Activated T-cell treated with anti-CD3 and anti-CD28 coated beads, Interleukin-2, amount 50 U/mL, for 72 hours (primary cell): ENCODE data around the gene RBM43. TPM values are rescaled to one million over a fixed set of nuclear protein-coding genes. Genes with fewer than 3 reads are reported as not detected.

ENCODE experiments used
- ATAC-seq, 2 donors: fragments of 150-1000 bp; cut with Tn5 transposase; replicated peaks in 1 of 2; 2 replicates each; pipeline ENCODE4 v1.10.0; 2021; ENCODE audit warnings: moderate library complexity in 2 of 2, mild to moderate bottlenecking in 1 of 2
- DNase-seq, 2 donors: peaks; one replicate each; pipeline ENCODE4 v3.0.0; 2021 to 2022; ENCODE audit warnings: mixed read lengths in 1 of 2
- H3K27ac Mint-ChIP-seq: one replicate; pipeline ENCODE4 v1.8.0; 2022; ENCODE audit warnings: mild to moderate bottlenecking, moderate library complexity, mixed read lengths
- H3K27me3 Mint-ChIP-seq: one replicate; pipeline ENCODE4 v1.8.0; 2022; ENCODE audit warnings: low read depth, mixed read lengths
- H3K36me3 Mint-ChIP-seq, 2 donors: one replicate each; pipeline ENCODE4 v1.8.0; 2022; ENCODE audit warnings: mixed read lengths in 2 of 2, mild to moderate bottlenecking in 1 of 2; ENCODE audit not compliant: insufficient read depth in 2 of 2
- H3K4me1 Mint-ChIP-seq: one replicate; pipeline ENCODE4 v1.8.0; 2022; ENCODE audit warnings: low read depth, mixed read lengths
- H3K4me3 Mint-ChIP-seq, 2 donors: one replicate each; pipeline ENCODE4 v1.8.0; 2022; ENCODE audit warnings: mild to moderate bottlenecking in 2 of 2, mixed read lengths in 2 of 2, moderate library complexity in 2 of 2
- H3K9me3 Mint-ChIP-seq, 2 donors: one replicate each; pipeline ENCODE4 v1.8.0; 2022; ENCODE audit warnings: mixed read lengths in 2 of 2
- total RNA-seq, 2 donors: library from RNA; stranded (reverse); gene quantifications; one replicate each; pipeline ENCODE4 v1.2.3, GENCODE V29; 2022

Gene RBM43
- total RNA-seq, 2 donors from 2014 or later = 5.2 to 5.5 TPM

DNA sequence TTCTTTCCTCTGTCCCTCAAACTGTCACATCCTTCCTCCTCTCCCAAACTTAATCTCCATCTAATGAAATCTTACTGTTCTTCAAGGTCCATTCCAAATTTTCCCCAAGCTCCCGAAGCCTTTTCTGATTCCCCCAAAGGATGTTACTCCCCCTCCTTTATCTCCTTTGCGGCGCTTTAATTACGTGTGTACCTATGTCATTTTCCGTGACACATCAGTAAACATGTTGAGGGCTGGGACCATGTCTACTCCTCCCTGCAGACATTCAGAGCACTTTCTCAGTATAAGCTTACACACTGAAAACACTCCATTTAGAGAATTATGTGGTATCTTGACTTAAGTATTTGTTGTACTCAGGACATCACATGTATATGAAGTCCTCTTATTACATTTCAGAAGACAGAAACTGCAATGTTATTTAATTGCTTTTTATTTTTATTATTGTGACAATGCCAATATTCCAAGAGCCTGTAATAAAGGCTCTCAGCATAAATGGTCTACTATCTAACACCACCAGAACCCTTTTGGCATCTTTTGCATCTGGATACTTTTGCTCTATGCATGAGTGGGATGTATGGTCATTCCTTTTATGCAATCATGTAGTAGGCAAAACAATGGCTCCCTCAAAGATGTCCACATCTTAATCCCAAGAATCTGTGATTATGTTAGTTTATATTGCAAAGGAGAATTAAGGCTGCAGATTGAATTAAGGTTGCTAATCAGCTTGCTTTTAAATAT lies 26.0 kb upstream of the RBM43 start:
- peak overlapping the region; percentile 92 to 99 for H3K4me3 Mint-ChIP-seq
- peak overlapping the region; percentile 100 for H3K27ac Mint-ChIP-seq
- ATAC-seq = no peak
- peaks cover 10% of the 10 kb centered on the region in 2 donors for H3K36me3 Mint-ChIP-seq
- DNase-seq = no peak
- H3K27me3 Mint-ChIP-seq = peaks cover 7% of the 10 kb centered on the region
- H3K9me3 Mint-ChIP-seq = no peaks in the 10 kb centered on the region
- H3K4me1 Mint-ChIP-seq = peaks cover 46% of the 10 kb centered on the region

DNA sequence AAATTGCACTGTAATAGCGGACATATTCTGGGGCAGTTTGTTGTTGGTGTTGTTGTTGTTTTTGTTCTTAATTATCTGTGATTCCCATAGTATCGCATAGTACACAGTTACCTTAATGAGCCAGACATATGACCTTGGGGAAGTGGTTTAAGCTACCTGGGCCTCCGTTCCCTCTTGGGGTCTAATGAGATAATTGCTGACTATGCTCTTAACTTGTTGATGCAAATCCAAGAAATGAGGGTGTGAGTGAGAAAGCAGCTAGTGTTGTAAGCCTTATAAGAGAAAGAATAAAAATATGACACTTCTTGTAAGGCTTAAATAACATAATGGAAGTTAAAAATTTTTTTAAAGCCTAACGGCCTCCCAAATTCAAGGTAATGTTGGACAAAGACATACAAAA lies 20.7 kb upstream of the RBM43 start:
- Mint-ChIP-seq H3K36me3 (peaks cover 4 to 9% of the 10 kb centered on the region in 2 donors), H3K27me3 (no peaks in the 10 kb centered on the region), H3K4me3 (no peak overlapping the region), H3K27ac (no peak overlapping the region), H3K9me3 (no peaks in the 10 kb centered on the region), H3K4me1 (peaks cover 20% of the 10 kb centered on the region)
- DNase-seq (no peak), ATAC-seq (no peak)

DNA sequence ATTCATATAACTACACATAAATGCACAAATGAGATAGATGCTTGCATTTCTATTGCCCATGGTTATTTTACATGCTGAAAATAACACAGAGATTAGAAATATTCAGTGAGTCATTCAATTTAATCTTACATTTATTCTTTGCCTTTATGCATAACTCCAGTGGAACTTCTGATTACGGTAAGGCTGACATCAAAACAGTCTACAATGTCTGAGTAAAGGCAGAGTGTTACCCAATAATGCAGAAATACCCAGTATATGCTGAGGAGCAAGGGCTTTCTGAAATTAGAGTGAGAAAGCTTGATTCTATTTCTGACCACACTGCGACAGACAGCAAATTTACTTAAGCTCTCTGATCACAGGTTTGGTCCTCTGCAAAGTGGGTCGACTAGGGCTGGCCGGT lies 18.6 kb upstream of the RBM43 start:
- Mint-ChIP-seq H3K36me3 (peaks cover 6 to 10% of the 10 kb centered on the region in 2 donors), H3K27me3 (no peaks in the 10 kb centered on the region), H3K27ac (no peak overlapping the region), H3K4me3 (no peak overlapping the region), H3K4me1 (no peaks in the 10 kb centered on the region), H3K9me3 (no peaks in the 10 kb centered on the region)
- DNase-seq (no peak), ATAC-seq (no peak)

DNA sequence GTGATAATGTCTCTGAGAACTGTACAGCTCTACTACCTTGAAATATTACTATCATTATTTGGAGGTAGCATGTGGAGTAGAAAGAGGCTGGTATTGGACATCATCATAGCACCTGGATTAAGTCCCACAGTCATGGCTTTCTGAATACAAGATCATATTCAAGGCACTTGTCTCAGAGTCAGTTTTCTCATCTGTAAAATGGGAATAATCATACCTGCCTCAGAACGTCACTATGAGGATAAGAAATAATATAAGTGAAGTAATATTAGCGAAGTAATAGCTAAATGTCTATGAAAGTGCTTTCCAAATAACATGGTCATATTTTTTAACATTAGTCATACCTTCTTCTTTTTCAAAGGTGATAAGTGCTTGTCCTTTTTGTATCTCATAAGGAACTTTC lies 16.8 kb upstream of the RBM43 start:
- no peak for DNase-seq
- no peak overlapping the region for H3K27ac Mint-ChIP-seq
- no peaks in the 10 kb centered on the region for H3K4me1 Mint-ChIP-seq
- H3K4me3 Mint-ChIP-seq = no peak overlapping the region
- peaks cover 5 to 14% of the 10 kb centered on the region in 2 donors for H3K36me3 Mint-ChIP-seq
- no peak for ATAC-seq
- H3K27me3 Mint-ChIP-seq = no peaks in the 10 kb centered on the region
- no peaks in the 10 kb centered on the region for H3K9me3 Mint-ChIP-seq

DNA sequence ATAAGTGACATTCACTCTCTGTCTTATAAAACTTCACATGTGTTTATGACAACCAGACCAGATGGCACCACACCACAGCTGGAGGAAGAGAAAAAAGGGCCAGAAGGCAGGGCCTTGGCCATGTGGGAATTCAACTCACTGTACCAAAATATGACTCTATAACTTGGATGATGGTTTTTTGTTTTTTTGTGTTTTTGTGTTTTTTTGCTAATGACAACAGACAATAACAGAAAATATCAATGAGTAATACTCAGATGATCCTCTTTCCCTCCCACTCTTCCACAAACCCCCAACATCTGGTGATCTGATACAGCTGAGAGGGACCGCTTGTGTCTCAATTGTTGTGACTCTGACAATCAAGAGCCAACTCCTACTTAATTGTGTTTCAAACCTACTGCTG lies 15.4 kb upstream of the RBM43 start:
- Mint-ChIP-seq H3K4me1 (no peaks in the 10 kb centered on the region), H3K36me3 (peaks cover 7 to 17% of the 10 kb centered on the region in 2 donors), H3K4me3 (no peak overlapping the region), H3K9me3 (no peaks in the 10 kb centered on the region), H3K27ac (no peak overlapping the region), H3K27me3 (no peaks in the 10 kb centered on the region)
- DNase-seq = no peak
- ATAC-seq = no peak

DNA sequence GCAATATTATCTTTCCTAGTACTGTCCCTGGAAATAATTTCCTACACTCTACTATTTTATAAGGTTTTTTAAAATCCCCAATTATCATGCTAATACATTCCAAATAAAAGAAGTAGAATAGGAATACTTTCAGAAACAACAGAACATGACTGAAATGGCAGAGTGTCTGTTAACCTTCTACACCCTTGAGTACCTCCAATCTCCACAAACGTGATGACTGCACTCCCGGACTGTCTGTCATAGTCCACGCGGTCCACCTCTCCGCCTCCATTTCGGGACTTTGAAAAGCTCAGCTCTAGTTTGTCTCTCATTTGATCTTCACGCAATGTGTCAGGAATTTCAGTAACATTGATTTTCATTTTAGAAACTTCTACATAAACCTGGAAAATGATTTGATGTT lies 13.6 kb upstream of the RBM43 start:
- Mint-ChIP-seq H3K9me3 (no peaks in the 10 kb centered on the region), H3K4me3 (no peak overlapping the region), H3K27me3 (no peaks in the 10 kb centered on the region), H3K36me3 (peaks cover 9 to 19% of the 10 kb centered on the region in 2 donors), H3K4me1 (peaks cover under 1% of the 10 kb centered on the region), H3K27ac (no peak overlapping the region)
- DNase-seq (no peak), ATAC-seq (no peak)

DNA sequence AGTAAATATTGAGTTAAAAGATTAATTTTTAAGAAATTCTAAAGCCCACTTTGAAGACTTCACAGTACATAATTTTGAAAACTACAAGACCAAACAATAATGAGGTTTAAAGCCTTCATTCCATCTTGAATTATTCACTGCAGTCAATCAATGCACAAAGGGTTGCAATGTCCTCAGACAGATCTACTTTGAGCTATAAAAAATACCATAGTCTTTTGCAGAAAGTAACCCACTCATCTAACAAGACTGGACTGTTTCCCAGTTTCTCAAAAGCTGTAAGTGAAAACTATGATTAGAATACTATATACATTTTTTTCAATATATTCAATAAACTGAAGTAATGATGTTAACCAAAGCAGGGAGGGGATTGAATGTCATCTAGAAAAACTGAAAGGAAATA lies 10.2 kb upstream of the RBM43 start:
- no peak overlapping the region for H3K4me3 Mint-ChIP-seq
- peaks cover 6% of the 10 kb centered on the region for H3K4me1 Mint-ChIP-seq
- H3K27ac Mint-ChIP-seq = no peak overlapping the region
- no peaks in the 10 kb centered on the region for H3K27me3 Mint-ChIP-seq
- DNase-seq = no peak
- peaks cover 2% of the 10 kb centered on the region in 2 donors for H3K9me3 Mint-ChIP-seq
- ATAC-seq = no peak
- H3K36me3 Mint-ChIP-seq = peaks cover 12 to 23% of the 10 kb centered on the region in 2 donors

DNA sequence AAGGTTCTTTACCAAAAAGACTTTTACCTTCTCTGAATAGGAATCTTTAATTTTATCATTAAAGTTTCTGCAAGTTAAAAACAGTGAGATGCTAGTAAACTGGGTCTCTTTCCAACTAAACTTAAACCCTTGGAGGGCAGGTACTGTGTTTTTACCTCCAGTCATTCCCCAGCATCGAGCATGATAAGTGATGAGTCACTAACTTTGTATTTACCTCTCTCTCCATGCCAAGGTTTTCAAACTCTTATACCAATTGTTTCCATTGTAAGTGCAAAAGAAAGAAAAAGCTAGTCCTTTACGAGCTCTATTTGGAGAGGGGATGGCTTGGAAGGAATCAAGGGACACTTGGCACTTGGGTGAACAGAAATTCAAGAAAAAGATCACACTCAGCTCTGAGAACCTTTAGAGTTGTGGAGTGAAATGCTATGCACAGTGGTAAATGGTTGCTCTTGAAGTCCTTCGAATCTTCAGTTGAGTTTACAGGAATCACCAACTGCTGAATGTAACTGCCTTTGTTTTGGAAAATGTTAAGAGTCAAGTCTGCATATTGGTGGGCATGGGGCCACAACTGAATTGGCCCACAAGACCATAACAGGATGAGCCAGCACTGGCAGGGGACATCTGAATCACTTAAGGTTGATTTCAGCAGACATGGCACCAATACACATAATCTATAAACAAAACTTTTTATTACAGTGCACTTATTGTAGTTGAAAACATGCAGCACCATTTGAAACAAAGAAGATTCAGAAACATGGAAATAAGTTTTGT lies 8.3 kb upstream of the RBM43 start:
- peak; percentile 69 to 78 for ATAC-seq
- no peaks in the 10 kb centered on the region for H3K27me3 Mint-ChIP-seq
- DNase-seq = peak in 1 of 2 donors; percentile 8
- no peak overlapping the region for H3K4me3 Mint-ChIP-seq
- peaks cover 6% of the 10 kb centered on the region for H3K4me1 Mint-ChIP-seq
- H3K9me3 Mint-ChIP-seq = peaks cover 2% of the 10 kb centered on the region in 2 donors
- H3K27ac Mint-ChIP-seq = no peak overlapping the region
- peaks cover 9 to 20% of the 10 kb centered on the region in 2 donors for H3K36me3 Mint-ChIP-seq

DNA sequence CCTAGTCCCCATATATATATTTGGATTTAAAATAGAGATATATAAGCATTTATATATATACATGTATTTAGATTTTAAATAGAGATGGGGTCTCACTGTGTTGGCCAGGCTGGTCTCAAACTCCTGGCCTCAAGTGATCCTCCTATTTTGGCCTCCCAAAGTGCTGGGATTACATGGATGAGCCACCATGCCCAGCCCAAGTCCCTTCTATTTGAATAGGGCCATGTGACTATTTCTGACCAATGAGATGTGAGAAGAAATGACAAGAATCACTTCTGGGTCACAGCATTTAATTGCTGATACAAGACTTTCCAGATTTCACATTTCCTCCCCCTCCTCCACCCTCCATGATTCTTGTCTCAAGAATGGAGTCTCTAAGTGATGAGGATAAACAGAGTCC lies 6.4 kb upstream of the RBM43 start:
- DNase-seq (no peak), ATAC-seq (no peak)
- Mint-ChIP-seq H3K9me3 (peaks cover 2% of the 10 kb centered on the region in 2 donors), H3K36me3 (peaks cover 9 to 16% of the 10 kb centered on the region in 2 donors), H3K4me1 (peaks cover 6% of the 10 kb centered on the region), H3K27me3 (peaks cover 6% of the 10 kb centered on the region), H3K27ac (no peak overlapping the region), H3K4me3 (no peak overlapping the region)

DNA sequence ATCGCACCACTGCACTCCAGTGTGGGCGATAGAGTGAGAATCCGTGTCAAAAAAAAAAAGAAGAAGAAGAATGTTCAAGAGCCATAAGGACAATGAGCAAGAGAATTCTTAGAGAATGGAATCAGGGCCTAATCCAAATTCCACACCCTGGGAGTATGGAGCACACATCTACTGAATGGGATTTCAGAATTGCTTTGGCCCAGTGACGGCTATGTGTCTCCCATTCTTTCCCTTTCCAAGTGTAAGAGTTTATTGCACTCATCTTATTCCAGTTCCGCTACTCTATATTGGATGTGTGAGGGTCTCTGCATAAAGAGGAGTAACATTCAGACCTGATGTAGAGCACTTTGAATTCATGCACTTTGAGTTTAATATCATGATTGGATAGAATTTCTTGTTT lies 5.9 kb upstream of the RBM43 start:
- H3K36me3 Mint-ChIP-seq = peaks cover 6 to 14% of the 10 kb centered on the region in 2 donors
- H3K9me3 Mint-ChIP-seq = peaks cover 2% of the 10 kb centered on the region in 2 donors
- no peak overlapping the region for H3K4me3 Mint-ChIP-seq
- H3K4me1 Mint-ChIP-seq = peaks cover 6% of the 10 kb centered on the region
- no peak for ATAC-seq
- peaks cover 6% of the 10 kb centered on the region for H3K27me3 Mint-ChIP-seq
- no peak overlapping the region for H3K27ac Mint-ChIP-seq
- DNase-seq = no peak

DNA sequence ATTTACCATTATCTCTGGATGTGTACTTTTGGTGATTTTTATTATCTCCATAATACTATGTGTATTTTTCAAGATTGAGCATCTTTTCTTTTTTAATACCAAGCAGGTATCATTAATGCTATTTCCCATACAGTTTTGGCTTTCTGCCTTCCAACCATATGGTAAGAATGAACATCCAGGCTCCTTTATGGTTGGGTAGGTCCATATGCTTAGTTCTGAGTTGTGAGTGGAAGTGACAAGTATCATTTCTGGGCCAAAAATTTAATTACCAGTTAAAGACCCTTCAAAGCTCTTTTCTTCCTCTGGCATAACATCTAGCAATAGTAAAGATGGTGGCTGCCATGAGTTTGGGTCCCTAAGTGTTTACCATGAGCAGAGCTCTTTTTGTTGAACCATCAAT lies 4.3 kb upstream of the RBM43 start:
- Mint-ChIP-seq H3K36me3 (peaks cover 5 to 9% of the 10 kb centered on the region in 2 donors), H3K27ac (no peak overlapping the region), H3K4me1 (peaks cover 16% of the 10 kb centered on the region), H3K4me3 (no peak overlapping the region), H3K27me3 (peaks cover 6% of the 10 kb centered on the region), H3K9me3 (peaks cover 2% of the 10 kb centered on the region in 2 donors)
- ATAC-seq (no peak), DNase-seq (no peak)

DNA sequence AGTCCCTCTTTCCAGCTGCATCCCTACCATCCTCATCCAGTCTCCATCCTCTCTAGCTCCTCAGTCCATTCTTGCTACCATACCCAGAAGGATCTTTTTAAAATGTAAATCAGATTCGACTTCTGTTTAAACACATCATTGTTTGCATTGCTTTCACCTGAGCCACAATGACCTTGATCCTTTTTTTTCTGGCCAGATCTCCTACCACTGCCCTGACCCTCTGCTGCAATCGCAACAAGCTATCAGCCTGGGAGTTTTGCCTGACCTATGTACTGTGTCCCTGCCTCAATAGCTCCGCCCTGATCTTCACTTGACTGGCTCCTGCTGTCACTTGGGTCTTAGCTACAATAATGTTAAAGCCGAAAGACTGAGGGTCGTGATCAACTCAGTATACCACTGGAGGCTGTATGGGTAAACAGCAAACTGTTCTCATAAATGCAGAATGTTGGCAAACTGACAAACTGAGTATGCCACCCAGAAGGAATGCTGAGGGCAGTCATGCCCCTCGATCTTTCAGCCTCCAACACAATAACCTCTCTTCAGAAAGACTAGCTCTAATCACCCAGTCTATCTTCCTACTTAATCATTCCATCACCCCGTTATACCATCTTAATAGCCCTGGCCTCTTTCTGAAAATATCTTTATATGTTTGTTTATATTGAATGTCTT lies 2.6 kb upstream of the RBM43 start:
- ATAC-seq = no peak
- peaks cover 2% of the 10 kb centered on the region in 2 donors for H3K9me3 Mint-ChIP-seq
- H3K27ac Mint-ChIP-seq = peak overlapping the region; percentile 37
- H3K4me3 Mint-ChIP-seq = no peak overlapping the region
- peaks cover 6% of the 10 kb centered on the region for H3K27me3 Mint-ChIP-seq
- peaks cover 0 to 6% of the 10 kb centered on the region in 2 donors for H3K36me3 Mint-ChIP-seq
- H3K4me1 Mint-ChIP-seq = peaks cover 21% of the 10 kb centered on the region
- DNase-seq = no peak

DNA sequence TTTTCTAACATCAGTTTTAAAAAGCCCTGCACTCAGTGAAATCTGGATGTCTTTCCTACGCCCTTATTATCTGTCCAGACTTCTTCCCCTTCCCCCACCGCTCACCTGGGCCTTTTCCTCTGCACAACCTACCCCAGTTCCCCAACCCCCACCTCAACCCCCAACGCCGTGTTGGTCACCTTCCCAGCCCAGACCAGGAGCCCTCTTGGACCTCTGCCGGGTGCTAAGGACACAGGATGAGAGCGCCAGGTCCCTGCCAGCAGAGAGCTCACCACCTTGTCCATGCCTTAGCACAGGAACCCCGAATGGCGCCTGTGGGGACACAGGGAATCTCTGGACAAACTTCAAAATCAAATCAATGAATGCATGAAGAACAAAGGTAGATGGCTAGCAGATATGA lies 966 bp upstream of the RBM43 start:
- Mint-ChIP-seq H3K4me3 (peak overlapping the region in 1 of 2 donors; percentile 97), H3K4me1 (peaks cover 21% of the 10 kb centered on the region), H3K27me3 (peaks cover 6% of the 10 kb centered on the region), H3K36me3 (peaks cover 0 to 6% of the 10 kb centered on the region in 2 donors), H3K9me3 (peaks cover under 1 to 2% of the 10 kb centered on the region in 2 donors), H3K27ac (peak overlapping the region; percentile 97)
- ATAC-seq (no peak), DNase-seq (no peak)
